HFF-Myc (cell line): ENCODE data around the gene AGAP1.

Source experiments
- DNase-seq: peaks from one replicate; pipeline ENCODE4 v3.0.0-alpha.2; 2011; ENCODE audit warnings: low read depth; ENCODE audit errors: extremely low read depth
- H3K4me3 ChIP-seq: replicated peaks from 2 replicates; pipeline ENCODE4 v1.5.1; 2011; ENCODE audit warnings: low read depth, mild to moderate bottlenecking, control low read depth, low read length
- CTCF ChIP-seq: IDR thresholded peaks from 2 replicates; pipeline ENCODE4 v1.5.1; 2012; ENCODE audit warnings: mild to moderate bottlenecking, low read depth, low read length, control low read depth; ENCODE audit errors: missing control alignments

AGAP1 gene

GRCh38 chr2:235538981-235539380 is 45.1 kb downstream of the AGAP1 start:
- TF ChIP-seq CTCF = no peak
- DNase-seq = no peak
- H3K4me3 ChIP-seq = no peak overlapping the region

- H3K4me3 ChIP-seq = no peak overlapping the region
- no peak for DNase-seq
- no peak for TF ChIP-seq CTCF
Observed at GRCh38 chr2:235539773-235540172, 45.9 kb downstream of the AGAP1 start.

GRCh38 chr2:235541016-235541415 is 47.2 kb downstream of the AGAP1 start:
- DNase-seq = no peak
- H3K4me3 ChIP-seq = no peak overlapping the region
- no peak for TF ChIP-seq CTCF

GRCh38 chr2:235541838-235542549 is 48.2 kb downstream of the AGAP1 start:
- no peak overlapping the region for H3K4me3 ChIP-seq
- TF ChIP-seq CTCF = no peak
- DNase-seq = no peak

- TF ChIP-seq CTCF = no peak
- H3K4me3 ChIP-seq = no peak overlapping the region
- DNase-seq = no peak
Observed at GRCh38 chr2:235542733-235543127, 48.9 kb downstream of the AGAP1 start.

GRCh38 chr2:235543128-235543750 is 49.4 kb downstream of the AGAP1 start:
- no peak overlapping the region for H3K4me3 ChIP-seq
- DNase-seq = no peak
- no peak for TF ChIP-seq CTCF
